CD14-positive monocyte (primary cell): Measurements from ENCODE around the gene MFAP1. TPM values are rescaled to one million over a fixed set of nuclear protein-coding genes. Genes with fewer than 3 reads are reported as not detected.

Experiments
- DNase-seq, 3 donors: peaks; one replicate each; pipeline ENCODE4 v3.0.0-alpha.2; 2011 to 2022
- H2AFZ ChIP-seq: 2 replicates; pipeline ENCODE4 v1.6.0; 2012; ENCODE audit warnings: mild to moderate bottlenecking, low read depth, low read length, inconsistent platforms; ENCODE audit not compliant: insufficient read depth, poor library complexity, severe bottlenecking
- H3K27ac ChIP-seq, 2 donors: 1 replicate in 1 of 2; 2 replicates in 1 of 2; pipeline ENCODE4 v1.5.1; 2012 to 2013; ENCODE audit warnings: low read length in 2 of 2, control low read depth in 1 of 2, inconsistent platforms in 1 of 2, low read depth in 1 of 2, mild to moderate bottlenecking in 1 of 2
- H3K27me3 ChIP-seq, 2 donors: one replicate each; pipeline versions ENCODE4 v1.6.0 to v1.6.1; 2011 to 2013; ENCODE audit warnings: low read length in 2 of 2; ENCODE audit not compliant: control insufficient read depth in 2 of 2, insufficient read depth in 2 of 2
- H3K36me3 ChIP-seq, 2 donors: replicated peaks in 1 of 2; 1 replicate in 1 of 2; 2 replicates in 1 of 2; pipeline versions ENCODE4 v1.5.1 to v1.6.1; 2012 to 2013; ENCODE audit warnings: low read length in 2 of 2, control low read depth in 1 of 2, inconsistent platforms in 1 of 2, mild to moderate bottlenecking in 1 of 2; ENCODE audit not compliant: insufficient read depth in 2 of 2, control insufficient read depth in 1 of 2
- H3K4me1 ChIP-seq, 2 donors: 1 replicate in 1 of 2; 2 replicates in 1 of 2; pipeline versions ENCODE4 v1.5.1 to v1.6.1; 2012 to 2013; ENCODE audit warnings: low read length in 2 of 2, control low read depth in 1 of 2, inconsistent platforms in 1 of 2, mild to moderate bottlenecking in 1 of 2, moderate library complexity in 1 of 2; ENCODE audit not compliant: insufficient read depth in 2 of 2, control insufficient read depth in 1 of 2
- H3K4me2 ChIP-seq: replicated peaks from 2 replicates; pipeline ENCODE3; 2012; ENCODE audit warnings: low read length, moderate library complexity, mild to moderate bottlenecking; ENCODE audit not compliant: poor library complexity, severe bottlenecking; ENCODE audit errors: extremely low read depth
- H3K4me3 ChIP-seq, 3 experiments: fragments of 200-600 bp in 1 of 3; sonication (generic) in 1 of 3; replicated peaks in 1 of 3; 1 replicate in 2 of 3; 2 replicates in 1 of 3; pipeline ENCODE4 v1.5.1; 2011 to 2013; ENCODE audit warnings: low read length in 3 of 3, mild to moderate bottlenecking in 3 of 3, control low read depth in 2 of 3, low read depth in 2 of 3, inconsistent platforms in 1 of 3, moderate library complexity in 1 of 3
- H3K79me2 ChIP-seq: 2 replicates; pipeline ENCODE4 v1.6.0; 2012; ENCODE audit warnings: mild to moderate bottlenecking, control low read depth, inconsistent platforms, low read length, moderate library complexity; ENCODE audit not compliant: insufficient read depth
- H3K9ac ChIP-seq: 2 replicates; pipeline ENCODE4 v1.6.0; 2017; ENCODE audit warnings: low read length, mild to moderate bottlenecking; ENCODE audit not compliant: insufficient read depth, poor library complexity, severe bottlenecking
- H3K9me3 ChIP-seq, 2 donors: replicated peaks in 1 of 2; 1 replicate in 1 of 2; 2 replicates in 1 of 2; pipeline versions ENCODE4 v1.5.1 to v1.6.1; 2012 to 2013; ENCODE audit warnings: low read length in 2 of 2, control low read depth in 1 of 2; ENCODE audit not compliant: control insufficient read depth in 1 of 2, insufficient read depth in 1 of 2
- H4K20me1 ChIP-seq: 2 replicates; pipeline ENCODE4 v1.6.0; 2012; ENCODE audit warnings: mild to moderate bottlenecking, low read length, control low read depth, moderate library complexity; ENCODE audit not compliant: insufficient read depth
- H3K27ac Mint-ChIP-seq, 7 donors: one replicate each; pipeline ENCODE4 v1.8.0; 2020; ENCODE audit warnings: mild to moderate bottlenecking in 7 of 7, mixed read lengths in 7 of 7, moderate library complexity in 6 of 7, inconsistent platforms in 2 of 7
- H3K27me3 Mint-ChIP-seq, 3 donors: one replicate each; pipeline ENCODE4 v1.8.0; 2021 to 2022; ENCODE audit warnings: low read depth in 3 of 3, mild to moderate bottlenecking in 3 of 3, mixed read lengths in 3 of 3, moderate library complexity in 3 of 3, inconsistent platforms in 1 of 3
- H3K36me3 Mint-ChIP-seq, 2 donors: one replicate each; pipeline ENCODE4 v1.8.0; 2020; ENCODE audit warnings: mixed read lengths in 2 of 2, inconsistent platforms in 1 of 2, mild to moderate bottlenecking in 1 of 2
- H3K4me1 Mint-ChIP-seq: one replicate; pipeline ENCODE4 v1.8.0; 2020; ENCODE audit warnings: mild to moderate bottlenecking, mixed read lengths
- H3K4me3 Mint-ChIP-seq, 2 donors: one replicate each; pipeline ENCODE4 v1.8.0; 2020; ENCODE audit warnings: mild to moderate bottlenecking in 2 of 2, mixed read lengths in 2 of 2, moderate library complexity in 1 of 2
- H3K9me3 Mint-ChIP-seq, 7 donors: one replicate each; pipeline ENCODE4 v1.8.0; 2020 to 2022; ENCODE audit warnings: mixed read lengths in 7 of 7, mild to moderate bottlenecking in 6 of 7, moderate library complexity in 6 of 7, inconsistent platforms in 2 of 7
- WGBS: methylation state at CpG from one replicate; pipeline ENCODE4 v1.1.5; 2013; ENCODE audit warnings: missing lambda C conversion rate; ENCODE audit not compliant: insufficient coverage; 5-methylcytosine and 5-hydroxymethylcytosine counted together
- intact Hi-C, 2 donors: fragments of 100-400 bp; cut with micrococcal nuclease; formaldehyde crosslinking; loops; one replicate each; pipeline versions ENCODE4 v1.15.0 to v1.15.1; 2023
- polyA plus RNA-seq, 3 donors: library from polyadenylated mRNA; depleted of rRNA in 1 of 3; unstranded in 2 of 3; stranded (reverse) in 1 of 3; fragments of 300-500 nt in 2 of 3; fragments of >200 nt in 1 of 3; fragmentation: Illumina TruSeq in 2 of 3; gene quantifications; 1 replicate in 2 of 3; 2 replicates in 1 of 3; pipeline ENCODE4 v1.2.3, GENCODE V29; 2012 to 2021
- TF ChIP-seq, protein P1 (sequence below): fragments of 200-600 bp; IDR thresholded peaks from one replicate; pipeline ENCODE4 v1.8.0; 2022; ENCODE audit warnings: antibody characterized with exemption, mild to moderate bottlenecking

MFAP1 gene
- polyA plus RNA-seq, 3 donors: 2.6 to 3.7 (median 3.7) TPM

GRCh38 chr15:43792761-43793476 is 31.6 kb downstream of the MFAP1 start:
- peaks cover 39% of the 10 kb centered on the region for H3K4me1 Mint-ChIP-seq

More at GRCh38 chr15:43792761-43793476, 31.6 kb downstream of the MFAP1 start:
- under 1% methylated on average over 21 of the region's 33 CpGs for WGBS
- TF ChIP-seq, protein P1, sequence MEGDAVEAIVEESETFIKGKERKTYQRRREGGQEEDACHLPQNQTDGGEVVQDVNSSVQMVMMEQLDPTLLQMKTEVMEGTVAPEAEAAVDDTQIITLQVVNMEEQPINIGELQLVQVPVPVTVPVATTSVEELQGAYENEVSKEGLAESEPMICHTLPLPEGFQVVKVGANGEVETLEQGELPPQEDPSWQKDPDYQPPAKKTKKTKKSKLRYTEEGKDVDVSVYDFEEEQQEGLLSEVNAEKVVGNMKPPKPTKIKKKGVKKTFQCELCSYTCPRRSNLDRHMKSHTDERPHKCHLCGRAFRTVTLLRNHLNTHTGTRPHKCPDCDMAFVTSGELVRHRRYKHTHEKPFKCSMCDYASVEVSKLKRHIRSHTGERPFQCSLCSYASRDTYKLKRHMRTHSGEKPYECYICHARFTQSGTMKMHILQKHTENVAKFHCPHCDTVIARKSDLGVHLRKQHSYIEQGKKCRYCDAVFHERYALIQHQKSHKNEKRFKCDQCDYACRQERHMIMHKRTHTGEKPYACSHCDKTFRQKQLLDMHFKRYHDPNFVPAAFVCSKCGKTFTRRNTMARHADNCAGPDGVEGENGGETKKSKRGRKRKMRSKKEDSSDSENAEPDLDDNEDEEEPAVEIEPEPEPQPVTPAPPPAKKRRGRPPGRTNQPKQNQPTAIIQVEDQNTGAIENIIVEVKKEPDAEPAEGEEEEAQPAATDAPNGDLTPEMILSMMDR: no peak
- H3K9ac ChIP-seq: peak overlapping the region; percentile 100
- peak in 2 of 3 donors; percentile 35 to 36 for DNase-seq
- H3K36me3 Mint-ChIP-seq: peaks cover 39 to 41% of the 10 kb centered on the region in 2 donors
- H3K4me3 Mint-ChIP-seq: peak overlapping the region; percentile 95
- peaks cover 40% of the 10 kb centered on the region for H3K79me2 ChIP-seq
- H3K27ac ChIP-seq: peak overlapping the region; percentile 98 to 100
- H3K27me3 Mint-ChIP-seq: peaks cover 0 to 1% (median 0%) of the 10 kb centered on the region in 3 donors
- peak overlapping the region; percentile 98 to 100 (median 99) for H3K27ac Mint-ChIP-seq
- no peaks in the 10 kb centered on the region for H3K9me3 Mint-ChIP-seq
- intact Hi-C loops: loop anchor here (5.0 kb wide), 2 partner anchors 34 to 46 kb away; partner anchors contain the start of genes WDR76 (in 2 of the 2) and PDIA3 (in 1 of the 2)
- H3K36me3 ChIP-seq: peaks cover 27 to 44% of the 10 kb centered on the region in 2 donors
- peak overlapping the region; percentile 95 for H3K4me2 ChIP-seq
- no peaks in the 10 kb centered on the region for H3K9me3 ChIP-seq
- H2AFZ ChIP-seq: peak overlapping the region; percentile 64
- peaks cover 39% of the 10 kb centered on the region for H4K20me1 ChIP-seq
- H3K27me3 ChIP-seq: no peaks in the 10 kb centered on the region
- peak overlapping the region; percentile 83 to 100 (median 100) for H3K4me3 ChIP-seq
- H3K4me1 ChIP-seq: peaks cover 21 to 27% of the 10 kb centered on the region in 2 donors
